GM19468 (cell line): ENCODE results near the gene TRAPPC2L.
A peak's percentile ranks its signal among the peaks of the same experiment; 100 is the strongest.

Experiments
- ATAC-seq: cut with Tn5 transposase; IDR thresholded peaks from one replicate; pipeline ENCODE4 v1.9.1; 2021; ENCODE audit warnings: mild to moderate bottlenecking, moderate library complexity, moderate number of reproducible peaks; ENCODE audit not compliant: unreplicated experiment; ENCODE audit errors: extremely low read depth

The TRAPPC2L gene, protein sequence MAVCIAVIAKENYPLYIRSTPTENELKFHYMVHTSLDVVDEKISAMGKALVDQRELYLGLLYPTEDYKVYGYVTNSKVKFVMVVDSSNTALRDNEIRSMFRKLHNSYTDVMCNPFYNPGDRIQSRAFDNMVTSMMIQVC

GRCh38 chr16:88856828-88857727 is at the start of gene TRAPPC2L, which contains the start of gene GALNS:
TRAPPC2L (plus strand) TSS chr16:88857127; CDS start chr16:88857151, 24 bp downstream.
GALNS (minus strand) TSS chr16:88856947; CDS start chr16:88856877, 70 bp downstream.
- ATAC-seq = peak; percentile 77

DNA sequence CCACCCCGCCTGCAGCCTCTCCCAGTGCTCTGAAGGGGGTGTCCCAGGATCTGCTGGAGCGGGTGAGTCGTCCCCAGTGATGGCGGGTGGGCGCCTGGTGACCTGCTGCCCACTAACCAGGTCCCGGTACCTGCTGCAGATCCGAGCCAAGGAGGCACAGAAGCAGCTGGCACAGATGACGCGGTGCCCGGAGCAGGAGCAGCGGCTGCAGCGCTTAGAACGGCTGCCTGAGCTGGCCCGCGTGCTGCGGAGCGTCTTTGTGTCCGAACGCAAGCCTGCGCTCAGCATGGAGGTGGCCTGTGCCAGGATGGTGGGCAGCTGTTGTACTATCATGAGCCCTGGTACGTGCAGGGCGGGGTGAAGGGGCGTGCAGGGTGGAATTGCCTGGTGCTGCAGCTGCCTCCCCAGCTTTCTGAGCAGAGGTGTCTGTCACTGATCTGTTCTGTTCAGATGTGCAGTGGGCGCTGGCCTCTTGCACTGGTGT is 49.7 kb upstream of the TRAPPC2L start:
- no peak for ATAC-seq

GRCh38 chr16:88807626-88808453 is 49.1 kb upstream of the TRAPPC2L start:
- no peak for ATAC-seq

DNA sequence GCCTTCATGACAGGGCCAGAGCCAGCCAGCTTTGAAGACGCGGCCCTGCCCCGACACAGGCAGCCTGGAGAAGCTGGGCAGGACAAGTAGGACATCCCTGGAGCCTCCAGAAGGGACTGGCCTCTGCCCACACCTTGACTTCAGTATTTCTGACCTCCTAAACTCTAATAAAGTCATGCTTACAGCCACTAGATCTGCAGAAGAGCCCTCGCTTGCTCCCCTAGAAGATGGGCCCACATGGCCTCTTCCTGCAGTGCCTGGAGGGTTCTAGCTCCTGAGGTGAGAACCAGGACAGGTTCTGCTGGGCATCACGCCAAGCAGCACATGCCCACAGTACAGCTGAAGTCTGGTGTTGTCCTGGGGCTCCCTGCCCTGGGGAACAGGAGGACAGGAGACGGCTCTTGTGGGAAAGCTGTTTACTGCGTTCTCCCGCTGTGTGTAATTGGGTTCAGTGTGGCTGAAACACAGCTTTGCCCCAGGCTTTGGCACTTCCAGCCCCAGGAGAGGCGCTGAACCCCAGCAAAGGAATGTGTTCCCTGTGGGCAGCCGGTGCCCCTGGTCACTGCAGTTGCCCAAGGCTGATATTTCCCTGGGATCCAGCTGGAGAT is 47.8 kb upstream of the TRAPPC2L start:
- no peak for ATAC-seq

GRCh38 chr16:88809676-88810165 is 47.2 kb upstream of the TRAPPC2L start:
- ATAC-seq = no peak

DNA sequence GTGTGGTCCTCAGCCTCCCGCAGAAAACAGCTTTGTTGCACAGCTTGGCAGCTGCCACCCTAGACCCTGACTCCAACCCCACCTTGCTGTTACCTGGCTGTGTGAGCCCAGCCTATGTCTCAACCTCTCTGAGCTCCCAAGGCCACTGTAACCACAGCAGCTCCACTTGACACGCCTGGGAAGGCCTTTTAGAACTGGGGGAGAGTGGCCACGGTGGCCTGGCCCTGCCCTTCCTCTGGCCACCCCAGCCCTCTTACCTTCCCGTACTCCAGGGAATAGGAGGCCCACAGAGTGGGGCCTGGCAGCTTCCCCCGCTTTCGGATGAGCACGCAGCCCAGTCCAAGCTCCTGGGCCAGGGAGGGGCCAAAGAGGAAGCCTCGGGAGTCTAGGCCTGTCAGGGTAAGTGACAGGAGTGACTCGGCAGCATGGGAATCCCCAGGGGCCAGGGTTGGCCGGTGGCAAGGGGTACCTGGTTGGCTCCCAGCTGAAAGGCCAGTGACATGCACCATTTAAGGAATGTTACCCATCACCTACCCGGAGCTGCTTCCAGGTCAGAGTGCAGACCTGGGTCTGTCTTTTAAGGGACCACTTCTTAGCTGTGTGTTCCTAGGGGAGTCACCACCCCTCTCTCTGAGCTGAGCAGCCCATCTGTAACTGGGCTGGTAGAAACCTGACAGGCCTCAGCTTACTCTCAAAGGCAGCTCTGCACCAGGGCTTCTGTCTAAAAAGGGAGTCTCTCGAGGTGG is 46.6 kb upstream of the TRAPPC2L start:
- no peak for ATAC-seq

- ATAC-seq = peak; percentile 19
Observed at GRCh38 chr16:88810912-88811768, 45.8 kb upstream of the TRAPPC2L start.

DNA sequence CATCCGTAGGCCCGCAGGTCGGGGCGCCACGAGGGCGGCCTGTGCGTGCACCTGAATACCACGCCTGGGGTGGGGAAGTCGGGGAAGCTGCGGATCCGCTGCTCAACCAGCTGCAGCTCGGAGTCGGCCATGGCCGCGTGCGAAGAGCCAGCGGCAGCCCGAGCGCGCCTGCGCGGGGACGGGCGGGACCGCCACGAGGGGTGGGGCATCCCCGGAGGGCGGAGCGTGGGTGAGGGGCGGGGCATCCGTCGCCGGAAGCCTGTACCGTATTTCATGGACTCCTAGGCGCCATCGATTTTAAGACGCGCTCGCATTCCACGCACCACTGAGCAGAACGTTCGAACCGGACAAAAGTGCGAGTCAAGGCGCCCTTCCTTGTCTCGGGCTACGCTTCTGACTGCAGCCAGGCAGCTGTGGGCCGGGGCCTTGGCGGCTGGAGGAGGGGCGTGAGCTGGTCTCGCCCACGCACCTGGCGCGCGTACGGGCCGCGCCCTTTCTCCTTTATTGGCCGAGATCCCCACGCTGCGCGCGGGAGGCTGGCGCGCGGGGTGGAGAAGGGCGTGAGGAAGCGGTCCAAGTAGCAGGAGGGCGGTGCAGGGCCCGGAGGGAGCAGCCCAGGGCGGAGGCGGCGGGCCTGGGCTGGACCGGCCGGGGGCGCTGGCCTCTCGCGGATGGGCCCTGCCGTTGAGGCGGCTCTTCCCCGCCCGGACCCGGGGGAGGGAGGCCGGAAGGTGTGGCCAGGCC is 45.0 kb upstream of the TRAPPC2L start, which contains the start of gene APRT:
APRT (minus strand) TSS at position 160 of the 744 bp plus-strand sequence; CDS start at position 131, 29 bp downstream.
- peak; percentile 50 for ATAC-seq

- ATAC-seq = no peak
Observed at GRCh38 chr16:88812513-88813268, 44.2 kb upstream of the TRAPPC2L start.

DNA sequence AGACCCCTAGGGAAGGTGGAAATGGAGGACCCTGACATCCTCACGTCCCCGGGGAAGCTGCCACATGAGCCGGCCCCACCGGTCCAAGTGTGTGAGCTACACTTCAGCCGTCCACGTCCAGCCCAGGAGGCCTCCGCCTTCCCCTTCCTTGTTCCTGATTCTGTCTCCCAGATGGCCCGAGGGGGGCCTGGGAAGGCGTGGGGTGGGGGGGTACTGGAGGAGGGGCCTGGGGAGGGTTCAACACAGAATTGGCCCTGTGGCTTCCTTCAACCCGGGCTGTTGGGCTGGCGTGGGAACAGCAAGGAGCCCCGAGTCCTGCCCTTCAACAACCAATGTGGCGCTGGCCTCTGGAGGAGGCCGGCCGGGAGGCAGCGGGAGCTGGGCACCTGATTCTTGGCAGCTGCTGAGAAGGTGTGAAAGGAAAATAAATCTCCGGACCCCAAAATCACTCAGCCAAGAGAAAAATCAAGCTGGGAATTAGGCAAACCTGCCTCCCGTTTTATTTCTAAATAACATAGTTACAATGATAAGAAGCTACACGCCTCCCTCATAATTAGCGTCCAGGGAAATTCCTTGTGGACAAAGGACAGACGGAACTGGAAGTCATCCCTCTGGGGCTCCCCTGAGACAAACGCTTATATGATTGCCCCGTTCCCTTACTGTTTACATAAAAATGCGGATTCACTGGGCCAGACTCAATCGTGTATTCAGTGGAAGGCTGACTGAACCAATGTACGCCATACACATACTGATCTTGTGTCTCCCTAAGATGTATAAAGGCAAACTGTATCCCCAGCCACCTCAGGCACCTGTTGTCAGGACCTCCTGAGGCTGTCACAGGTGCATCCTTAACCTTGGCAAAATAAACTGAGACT is 43.4 kb upstream of the TRAPPC2L start:
- no peak for ATAC-seq

DNA sequence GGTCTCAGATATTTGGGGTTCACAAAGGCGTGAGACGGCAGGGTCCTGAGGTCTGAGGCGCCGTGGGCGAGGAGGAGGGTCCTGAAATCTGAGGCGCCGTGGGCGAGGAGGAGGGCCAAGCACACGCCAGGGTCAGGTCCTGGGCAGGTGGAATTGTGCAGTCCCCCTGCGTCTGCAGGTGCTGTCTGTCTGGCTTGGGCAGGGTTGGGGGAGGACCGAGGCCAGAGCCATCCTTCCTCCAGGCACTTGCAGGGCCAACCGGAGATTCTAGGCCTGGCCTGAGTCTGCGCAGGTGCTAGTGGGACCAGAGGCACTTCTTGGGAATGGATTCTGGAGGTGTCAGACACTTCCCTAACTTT is 42.8 kb upstream of the TRAPPC2L start:
- no peak for ATAC-seq

DNA sequence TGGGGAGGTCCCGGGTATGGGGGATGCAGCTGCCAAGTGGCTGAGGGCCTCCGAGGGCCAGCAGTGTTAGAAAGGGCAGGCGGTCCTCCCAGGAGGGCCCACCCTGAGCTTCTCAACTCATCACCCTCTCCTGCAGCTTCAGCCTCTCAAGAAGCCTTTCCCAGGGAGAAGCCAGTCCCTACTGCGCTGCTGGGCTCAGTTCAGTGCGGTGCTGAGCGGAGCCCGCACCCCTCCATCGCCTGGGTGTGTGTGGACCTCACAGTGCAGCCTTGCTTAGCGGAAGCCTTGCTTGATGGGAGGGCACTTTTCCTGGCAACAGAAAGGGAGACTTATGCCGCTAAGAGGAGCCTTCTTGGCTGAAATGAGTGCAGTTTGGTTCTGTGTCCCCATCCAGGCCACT is 41.7 kb upstream of the TRAPPC2L start:
- no peak for ATAC-seq

GRCh38 chr16:88815901-88816589 is 40.9 kb upstream of the TRAPPC2L start:
- ATAC-seq = no peak

GRCh38 chr16:88816736-88817535 is 40.0 kb upstream of the TRAPPC2L start:
- ATAC-seq = no peak
